DOHH2 (cell line): ENCODE measurements around the gene CHI3L1.

Source experiments
- H3F3A ChIP-seq: fragments of 200-600 bp; sonication (generic), shearing (Covaris generic); 2 replicates; pipeline ENCODE4 v1.6.0; 2016; ENCODE audit warnings: antibody characterized with exemption, mild to moderate bottlenecking; ENCODE audit not compliant: control insufficient read depth, insufficient read depth
- H3K27ac ChIP-seq: fragments of 200-600 bp; sonication (generic); 2 replicates; pipeline ENCODE4 v1.5.1; 2014; ENCODE audit warnings: low read depth, mild to moderate bottlenecking, low read length, moderate library complexity
- H3K27me3 ChIP-seq: fragments of 200-600 bp; sonication (generic); 2 replicates; pipeline ENCODE4 v1.6.1; 2014; ENCODE audit warnings: mild to moderate bottlenecking, low read length, mixed read lengths; ENCODE audit not compliant: control insufficient read depth
- H3K36me3 ChIP-seq: fragments of 200-600 bp; sonication (generic); 2 replicates; pipeline ENCODE4 v1.6.1; 2014; ENCODE audit warnings: mild to moderate bottlenecking, low read length, moderate library complexity, mixed read lengths; ENCODE audit not compliant: control insufficient read depth
- H3K4me1 ChIP-seq: fragments of 200-600 bp; sonication (generic); 2 replicates; pipeline ENCODE4 v1.6.1; 2014; ENCODE audit warnings: mild to moderate bottlenecking, low read length, mixed read lengths; ENCODE audit not compliant: control insufficient read depth
- H3K4me2 ChIP-seq: fragments of 200-600 bp; sonication (generic); 2 replicates; pipeline ENCODE4 v1.6.0; 2014; ENCODE audit warnings: mild to moderate bottlenecking, low read length, moderate library complexity
- H3K4me3 ChIP-seq: fragments of 200-600 bp; sonication (generic); 2 replicates; pipeline ENCODE4 v1.5.1; 2014; ENCODE audit warnings: mild to moderate bottlenecking, low read length, mixed read lengths
- H3K79me2 ChIP-seq: fragments of 200-600 bp; sonication (generic); 2 replicates; pipeline ENCODE4 v1.6.1; 2014; ENCODE audit warnings: mild to moderate bottlenecking, low read length, mixed read lengths; ENCODE audit not compliant: control insufficient read depth
- H3K9me2 ChIP-seq: fragments of 200-600 bp; sonication (generic); replicated peaks from 2 replicates; pipeline ENCODE4 v1.6.1; 2014; ENCODE audit warnings: mild to moderate bottlenecking, low read length, mixed read lengths; ENCODE audit not compliant: control insufficient read depth
- H3K9me3 ChIP-seq: fragments of 200-600 bp; sonication (generic); 2 replicates; pipeline ENCODE4 v1.6.1; 2014; ENCODE audit warnings: antibody characterized with exemption, low read length, mixed read lengths; ENCODE audit not compliant: control insufficient read depth, insufficient read depth
- H4K20me1 ChIP-seq: fragments of 200-600 bp; sonication (generic); 2 replicates; pipeline ENCODE4 v1.6.0; 2014; ENCODE audit warnings: low read depth, mild to moderate bottlenecking, antibody characterized with exemption, low read length, moderate library complexity; ENCODE audit not compliant: control insufficient read depth, insufficient read depth
- EZH2phosphoT487 ChIP-seq: fragments of 200-600 bp; sonication (generic); IDR thresholded peaks from 2 replicates; pipeline ENCODE4 v1.6.1; 2017; ENCODE audit warnings: borderline replicate concordance, mild to moderate bottlenecking, antibody characterized with exemption, low read length, moderate library complexity, mixed read lengths
- TF ChIP-seq, protein P1 (sequence below): fragments of 200-600 bp; sonication (generic); IDR thresholded peaks from one replicate; pipeline ENCODE4 v1.5.1; 2014; ENCODE audit warnings: antibody characterized with exemption, mild to moderate bottlenecking, low read depth, low read length; ENCODE audit not compliant: poor library complexity, severe bottlenecking

The CHI3L1 gene

DNA sequence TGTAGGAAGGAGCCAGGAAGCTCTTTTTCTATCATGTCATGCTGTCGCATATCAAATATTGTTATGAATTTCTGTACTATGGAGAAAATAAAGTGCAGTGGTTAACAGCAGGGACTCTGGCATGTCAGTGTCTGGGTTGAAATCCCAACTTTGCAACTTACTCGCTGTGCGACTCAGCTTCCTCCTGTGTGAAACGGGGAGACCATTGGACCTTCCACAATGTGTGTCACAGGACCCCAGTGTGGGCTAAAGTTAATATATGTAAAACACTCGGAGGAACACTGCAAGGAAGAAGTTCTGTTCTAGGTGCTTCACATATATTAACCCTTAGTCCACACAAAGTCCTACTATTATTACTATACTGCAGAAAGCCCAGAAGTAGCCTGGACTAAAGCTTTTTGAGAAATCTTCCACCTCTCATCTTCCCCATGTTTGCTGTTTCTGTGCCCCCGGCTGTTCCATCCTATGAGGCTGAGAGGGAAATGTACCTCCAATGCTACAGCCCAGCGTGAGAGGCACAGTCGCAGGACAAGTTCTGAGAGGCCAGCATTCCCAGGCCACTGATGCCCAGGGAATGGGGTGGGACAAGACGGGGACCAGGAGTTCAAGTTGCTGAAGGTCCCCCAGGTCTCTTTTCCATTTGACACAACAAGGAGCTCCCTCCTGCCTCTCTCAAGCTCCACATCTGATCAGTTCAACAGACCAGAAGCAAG is 41.0 kb upstream of the CHI3L1 start:
- TF ChIP-seq EZH2phosphoT487: no peak
- TF ChIP-seq, protein P1, sequence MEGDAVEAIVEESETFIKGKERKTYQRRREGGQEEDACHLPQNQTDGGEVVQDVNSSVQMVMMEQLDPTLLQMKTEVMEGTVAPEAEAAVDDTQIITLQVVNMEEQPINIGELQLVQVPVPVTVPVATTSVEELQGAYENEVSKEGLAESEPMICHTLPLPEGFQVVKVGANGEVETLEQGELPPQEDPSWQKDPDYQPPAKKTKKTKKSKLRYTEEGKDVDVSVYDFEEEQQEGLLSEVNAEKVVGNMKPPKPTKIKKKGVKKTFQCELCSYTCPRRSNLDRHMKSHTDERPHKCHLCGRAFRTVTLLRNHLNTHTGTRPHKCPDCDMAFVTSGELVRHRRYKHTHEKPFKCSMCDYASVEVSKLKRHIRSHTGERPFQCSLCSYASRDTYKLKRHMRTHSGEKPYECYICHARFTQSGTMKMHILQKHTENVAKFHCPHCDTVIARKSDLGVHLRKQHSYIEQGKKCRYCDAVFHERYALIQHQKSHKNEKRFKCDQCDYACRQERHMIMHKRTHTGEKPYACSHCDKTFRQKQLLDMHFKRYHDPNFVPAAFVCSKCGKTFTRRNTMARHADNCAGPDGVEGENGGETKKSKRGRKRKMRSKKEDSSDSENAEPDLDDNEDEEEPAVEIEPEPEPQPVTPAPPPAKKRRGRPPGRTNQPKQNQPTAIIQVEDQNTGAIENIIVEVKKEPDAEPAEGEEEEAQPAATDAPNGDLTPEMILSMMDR: no peak

DNA sequence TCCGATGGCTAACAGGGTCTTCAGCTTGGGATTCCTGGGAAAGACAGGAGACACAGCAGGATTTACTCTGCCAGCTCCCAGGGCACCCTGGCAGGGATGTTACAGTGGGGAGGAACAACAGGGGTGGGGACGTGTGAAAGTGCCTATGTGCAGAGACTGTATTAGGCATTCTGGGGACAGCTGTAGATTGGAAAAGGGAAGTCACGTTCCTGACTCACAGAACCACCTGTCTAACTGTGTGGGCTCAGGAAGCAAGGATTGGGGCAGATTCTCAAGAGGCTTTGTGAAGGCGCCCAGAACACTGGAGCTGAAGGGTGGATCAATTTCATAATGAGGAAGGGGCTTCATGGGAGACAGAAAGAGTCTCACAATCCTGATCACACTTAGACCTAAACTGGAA is 38.6 kb upstream of the CHI3L1 start:
- no peak overlapping the region for H3K27ac ChIP-seq
- H3K79me2 ChIP-seq: no peaks in the 10 kb centered on the region
- no peak overlapping the region for H3K4me2 ChIP-seq
- no peaks in the 10 kb centered on the region for H3K9me3 ChIP-seq
- no peaks in the 10 kb centered on the region for H3K4me1 ChIP-seq
- no peaks in the 10 kb centered on the region for H3F3A ChIP-seq
- H3K36me3 ChIP-seq: no peaks in the 10 kb centered on the region
- H3K9me2 ChIP-seq: no peaks in the 10 kb centered on the region
- TF ChIP-seq, protein P1: no peak
- TF ChIP-seq EZH2phosphoT487: no peak
- no peaks in the 10 kb centered on the region for H4K20me1 ChIP-seq
- no peak overlapping the region for H3K4me3 ChIP-seq
- H3K27me3 ChIP-seq: peaks cover 21% of the 10 kb centered on the region

More for the DNA sequence above, 41.0 kb upstream of the CHI3L1 start:
- Histone ChIP-seq H3K9me3 (no peaks in the 10 kb centered on the region), H3K9me2 (no peaks in the 10 kb centered on the region), H3K79me2 (no peaks in the 10 kb centered on the region), H4K20me1 (no peaks in the 10 kb centered on the region), H3K4me3 (no peak overlapping the region), H3K27me3 (peaks cover 21% of the 10 kb centered on the region), H3F3A (no peaks in the 10 kb centered on the region), H3K4me2 (no peak overlapping the region), H3K36me3 (no peaks in the 10 kb centered on the region), H3K27ac (no peak overlapping the region), H3K4me1 (no peaks in the 10 kb centered on the region)

DNA sequence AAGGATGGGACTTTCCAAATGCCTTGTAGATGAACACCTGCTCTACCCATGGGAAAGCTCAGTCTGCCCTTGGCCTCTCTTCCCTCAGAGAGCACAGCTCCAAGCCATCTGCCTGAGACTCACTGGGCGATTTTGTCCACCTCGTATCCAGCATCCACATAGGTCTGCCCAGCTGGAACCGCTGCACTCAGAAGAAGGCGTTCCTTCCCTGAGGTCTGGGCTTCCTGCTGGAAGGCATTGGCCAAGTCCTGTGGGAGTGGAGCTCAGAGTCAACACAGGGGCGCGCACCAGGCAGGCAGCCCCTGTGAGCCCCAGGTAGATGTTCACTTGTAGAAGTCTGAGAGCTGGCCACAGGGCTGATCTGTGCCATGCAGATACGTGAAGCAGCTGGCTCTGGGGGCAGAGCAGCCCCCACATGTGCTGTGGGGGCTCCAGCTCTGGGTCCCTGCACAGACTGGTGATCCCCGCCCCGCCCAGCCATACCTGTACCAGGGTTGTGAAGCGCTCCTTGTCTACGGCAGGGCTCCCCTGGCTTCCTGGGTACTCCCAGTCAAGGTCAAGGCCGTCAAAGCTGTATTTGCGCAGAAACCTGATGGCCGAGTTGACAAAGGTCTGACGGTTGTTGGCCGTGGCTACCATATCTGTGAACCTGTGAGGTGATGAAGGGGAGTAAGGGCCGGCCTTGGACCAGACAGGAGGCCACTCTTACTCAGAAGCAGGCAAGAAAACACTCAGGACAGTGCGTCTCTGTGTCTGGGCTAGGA is 36.7 kb upstream of the CHI3L1 start:
- Histone ChIP-seq H3K9me2 (no peaks in the 10 kb centered on the region), H3K4me2 (no peak overlapping the region), H3K27me3 (peaks cover 25% of the 10 kb centered on the region), H3K9me3 (no peaks in the 10 kb centered on the region), H3K4me1 (no peaks in the 10 kb centered on the region), H3K79me2 (no peaks in the 10 kb centered on the region), H3K4me3 (no peak overlapping the region), H4K20me1 (no peaks in the 10 kb centered on the region), H3K27ac (no peak overlapping the region), H3K36me3 (no peaks in the 10 kb centered on the region), H3F3A (no peaks in the 10 kb centered on the region)
- no peak for TF ChIP-seq EZH2phosphoT487
- TF ChIP-seq, protein P1: no peak
